Peyer's patch (tissue), 4 donors: ENCODE measurements around the gene NMNAT1.

ENCODE experiments used
- POLR2A ChIP-seq, 2 donors: fragments of 450-650 bp; IDR thresholded peaks; one replicate each; pipeline ENCODE4 v1.5.1; 2017; ENCODE audit warnings: antibody characterized with exemption in 2 of 2, mild to moderate bottlenecking in 2 of 2, moderate library complexity in 2 of 2
- TF ChIP-seq, protein P1 (sequence below), 6 experiments: fragments of 450-650 bp in 4 of 6; fragments of 200-600 bp in 2 of 6; sonication (generic) in 1 of 6; IDR thresholded peaks; one replicate each; pipeline ENCODE4 v1.5.1; 2017 to 2019; ENCODE audit warnings: antibody characterized with exemption in 6 of 6, mild to moderate bottlenecking in 3 of 6, moderate library complexity in 1 of 6

DNA sequence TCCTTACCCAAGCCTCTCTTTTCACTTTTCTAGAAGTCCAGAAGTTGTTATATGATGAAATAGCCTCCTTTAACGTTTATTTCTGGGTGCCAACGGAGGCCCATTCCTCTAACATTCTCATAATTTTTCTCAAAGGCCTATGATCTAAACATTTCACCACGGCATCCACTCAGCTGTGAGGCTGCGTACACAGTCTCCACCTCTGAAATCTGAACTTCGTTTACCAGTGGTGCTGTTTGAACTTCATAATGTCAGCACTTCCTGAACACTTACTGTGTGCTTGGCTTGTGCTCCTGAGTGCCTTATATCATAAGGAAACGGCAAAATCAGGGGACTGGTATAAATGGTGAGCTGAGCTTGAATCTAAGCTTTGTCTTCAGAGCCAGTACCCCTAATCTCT lies 41.7 kb downstream of the NMNAT1 start:
- TF ChIP-seq, protein P1, sequence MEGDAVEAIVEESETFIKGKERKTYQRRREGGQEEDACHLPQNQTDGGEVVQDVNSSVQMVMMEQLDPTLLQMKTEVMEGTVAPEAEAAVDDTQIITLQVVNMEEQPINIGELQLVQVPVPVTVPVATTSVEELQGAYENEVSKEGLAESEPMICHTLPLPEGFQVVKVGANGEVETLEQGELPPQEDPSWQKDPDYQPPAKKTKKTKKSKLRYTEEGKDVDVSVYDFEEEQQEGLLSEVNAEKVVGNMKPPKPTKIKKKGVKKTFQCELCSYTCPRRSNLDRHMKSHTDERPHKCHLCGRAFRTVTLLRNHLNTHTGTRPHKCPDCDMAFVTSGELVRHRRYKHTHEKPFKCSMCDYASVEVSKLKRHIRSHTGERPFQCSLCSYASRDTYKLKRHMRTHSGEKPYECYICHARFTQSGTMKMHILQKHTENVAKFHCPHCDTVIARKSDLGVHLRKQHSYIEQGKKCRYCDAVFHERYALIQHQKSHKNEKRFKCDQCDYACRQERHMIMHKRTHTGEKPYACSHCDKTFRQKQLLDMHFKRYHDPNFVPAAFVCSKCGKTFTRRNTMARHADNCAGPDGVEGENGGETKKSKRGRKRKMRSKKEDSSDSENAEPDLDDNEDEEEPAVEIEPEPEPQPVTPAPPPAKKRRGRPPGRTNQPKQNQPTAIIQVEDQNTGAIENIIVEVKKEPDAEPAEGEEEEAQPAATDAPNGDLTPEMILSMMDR (IDR thresholded peaks at IDR 0.05) = no peak
- no peak for TF ChIP-seq POLR2A (IDR thresholded peaks at IDR 0.05)
